ENCODE results near the gene ADGRA1.
"Not testable (repeated sequence)": the region's sequence is repeated elsewhere in the genome, so short reads cannot be mapped to it uniquely, and the experiment has no call there.

Gene ADGRA1

GRCh38 chr10:133167693-133168616, 80.2 kb downstream of the ADGRA1 start:
- H3K4me3 ChIP-seq (ENCODE audit: low read depth, low read length) = no peak overlapping the region
- DNase-seq (ENCODE audit: low read depth) = no peak
- TF ChIP-seq CTCF (conservative IDR thresholded peaks at IDR 0.05; ENCODE audit: low read depth, low read length) = no peak

DNA sequence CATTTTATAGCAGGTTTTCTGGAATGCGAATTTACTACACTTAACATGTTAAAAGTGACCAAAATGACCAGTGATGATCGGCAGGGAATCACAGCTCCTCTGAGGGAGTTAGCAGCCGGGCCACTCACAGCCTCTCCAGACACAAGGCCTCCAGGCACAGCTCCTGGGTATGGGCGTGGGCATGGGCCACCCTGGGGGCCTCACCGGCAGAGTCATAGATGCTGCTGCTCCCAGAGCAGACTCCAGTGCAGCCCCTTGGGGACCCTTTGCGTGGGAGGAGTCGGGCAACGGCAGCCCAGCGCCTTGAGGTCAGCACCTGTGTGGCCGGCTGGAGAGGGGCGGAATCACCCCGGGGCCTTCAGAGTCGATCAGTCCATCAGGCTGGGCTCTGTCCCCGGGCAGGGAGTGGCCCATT, 80.9 kb downstream of the ADGRA1 start:
- no peak for DNase-seq (ENCODE audit: low read depth)
- no peak for TF ChIP-seq CTCF (conservative IDR thresholded peaks at IDR 0.05; ENCODE audit: low read depth, low read length)
- H3K4me3 ChIP-seq (ENCODE audit: low read depth, low read length) = no peak overlapping the region

GRCh38 chr10:133169173-133169947, 81.6 kb downstream of the ADGRA1 start:
- TF ChIP-seq CTCF (conservative IDR thresholded peaks at IDR 0.05; ENCODE audit: low read depth, low read length) = no peak
- no peak for DNase-seq (ENCODE audit: low read depth)
- H3K4me3 ChIP-seq (ENCODE audit: low read depth, low read length) = no peak overlapping the region

DNA sequence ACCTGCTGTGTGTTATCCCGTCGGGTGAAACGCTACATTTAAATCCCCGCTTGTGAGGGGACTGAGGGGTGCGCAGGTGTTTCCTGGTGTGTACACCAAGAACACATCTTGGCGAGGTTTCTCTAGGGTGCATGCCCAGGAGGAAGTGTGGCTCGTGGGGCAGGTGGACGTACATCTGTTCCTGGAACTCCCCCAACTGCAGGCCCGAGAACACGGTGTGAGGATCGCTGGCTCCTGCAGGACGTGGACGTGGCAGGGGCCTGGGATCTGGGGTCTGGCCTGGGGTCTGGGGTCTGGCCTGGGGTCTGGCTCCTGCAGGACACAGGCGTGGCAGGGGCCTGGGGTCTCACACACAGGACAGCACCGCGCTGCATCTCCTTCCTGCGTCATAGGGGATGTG, 82.4 kb downstream of the ADGRA1 start:
- TF ChIP-seq CTCF (conservative IDR thresholded peaks at IDR 0.05; ENCODE audit: low read depth, low read length) = no peak
- H3K4me3 ChIP-seq (ENCODE audit: low read depth, low read length) = no peak overlapping the region
- DNase-seq (ENCODE audit: low read depth) = no peak

DNA sequence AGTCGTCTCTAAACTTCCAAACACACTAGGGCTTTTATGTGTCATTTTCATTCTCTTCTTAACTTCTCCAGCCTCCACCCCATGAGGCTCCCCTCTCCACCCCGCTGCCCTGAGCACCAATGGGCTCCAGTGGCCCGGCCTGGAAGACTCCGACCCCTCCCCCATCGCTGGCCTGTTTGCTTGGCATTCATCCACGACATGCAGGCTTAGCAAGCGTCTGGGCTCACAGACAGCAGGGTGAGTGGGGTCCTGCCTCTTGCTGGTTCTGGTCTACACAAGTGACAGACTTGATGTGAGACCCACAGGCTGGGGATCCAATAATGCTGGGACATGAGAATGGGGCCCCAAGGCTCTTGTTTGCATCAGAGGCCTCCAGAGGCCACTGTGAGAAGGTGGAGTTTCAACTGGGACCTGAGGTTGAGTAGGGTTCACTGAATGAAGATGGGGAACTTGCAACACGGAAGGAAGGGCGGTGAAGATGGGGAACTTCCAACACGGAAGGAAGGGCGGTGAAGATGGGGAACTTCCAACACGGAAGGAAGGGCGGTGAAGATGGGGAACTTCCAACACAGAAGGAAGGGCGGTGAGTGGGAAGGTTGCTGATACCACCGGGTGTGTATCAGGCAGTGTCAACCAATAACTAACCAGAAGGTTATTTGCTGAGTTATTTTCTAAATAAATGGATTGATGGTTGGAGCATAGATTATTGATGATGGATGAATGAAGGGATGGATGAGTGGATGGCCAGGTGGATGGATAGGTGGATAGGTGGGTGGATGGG, 86.3 kb downstream of the ADGRA1 start:
- H3K4me3 ChIP-seq (ENCODE audit: low read depth, low read length) = no peak overlapping the region
- TF ChIP-seq CTCF (conservative IDR thresholded peaks at IDR 0.05; ENCODE audit: low read depth, low read length) = no peak
- no peak for DNase-seq (ENCODE audit: low read depth)

- no peak for DNase-seq (ENCODE audit: low read depth)
- no peak for TF ChIP-seq CTCF (conservative IDR thresholded peaks at IDR 0.05; ENCODE audit: low read depth, low read length)
- H3K4me3 ChIP-seq (ENCODE audit: low read depth, low read length) = no peak overlapping the region
Observed at GRCh38 chr10:133174689-133175263, 87.1 kb downstream of the ADGRA1 start.

GRCh38 chr10:133175624-133176023, 87.9 kb downstream of the ADGRA1 start:
- not testable (repeated sequence) for DNase-seq (ENCODE audit: low read depth); H3K4me3 ChIP-seq (ENCODE audit: low read depth, low read length)

Data from choroid plexus epithelial cell (primary cell).